Right lobe of liver (tissue), 6 donors: ENCODE data around the gene MYO9A. TPM values are rescaled to one million over a fixed set of nuclear protein-coding genes. Genes with fewer than 3 reads are reported as not detected.
"Not testable (repeated sequence)": the region's sequence is repeated elsewhere in the genome, so short reads cannot be mapped to it uniquely, and the experiment has no call there.

ENCODE experiments used
- ATAC-seq, 4 donors: fragments of 200-7000 bp; cut with Tn5 transposase; one replicate each; pipeline ENCODE4 v1.9.1; 2020; ENCODE audit warnings: mild to moderate bottlenecking in 4 of 4, moderate library complexity in 4 of 4
- DNase-seq, 3 donors: peaks; one replicate each; pipeline ENCODE4 v3.0.0-alpha.2; 2020
- H3K27ac ChIP-seq, 3 donors: fragments of 200-600 bp; one replicate each; pipeline ENCODE4 v1.8.0; 2022
- H3K27me3 ChIP-seq, 2 donors: fragments of 200-600 bp; one replicate each; pipeline ENCODE4 v1.8.0; 2022
- H3K36me3 ChIP-seq, 4 donors: fragments of 200-600 bp; sonication (generic) in 1 of 4; one replicate each; pipeline versions ENCODE4 v1.5.1 to v1.8.0; 2017 to 2022; ENCODE audit warnings: control low read depth in 1 of 4
- H3K4me1 ChIP-seq, 4 donors: fragments of 200-600 bp; sonication (generic) in 1 of 4; one replicate each; pipeline versions ENCODE4 v1.5.1 to v1.8.0; 2017 to 2022; ENCODE audit warnings: control low read depth in 1 of 4
- H3K4me3 ChIP-seq, 3 donors: fragments of 200-600 bp; one replicate each; pipeline ENCODE4 v1.8.0; 2022
- H3K9me3 ChIP-seq, 4 donors: fragments of 200-600 bp; sonication (generic) in 1 of 4; one replicate each; pipeline versions ENCODE4 v1.5.1 to v1.8.0; 2017 to 2022; ENCODE audit warnings: control low read depth in 1 of 4
- POLR2A ChIP-seq: fragments of 450-650 bp; IDR thresholded peaks from one replicate; pipeline ENCODE4 v1.6.1; 2017; ENCODE audit warnings: antibody characterized with exemption, mild to moderate bottlenecking
- WGBS: methylation state at CpG from one replicate; pipeline ENCODE4 v1.1.6; 2018; ENCODE audit warnings: low coverage, low lambda C conversion rate; ENCODE audit not compliant: insufficient coverage; ENCODE audit errors: missing lambda C conversion rate; 5-methylcytosine and 5-hydroxymethylcytosine counted together
- intact Hi-C, 2 donors: fragments of 100-400 bp; cut with DNase I; formaldehyde crosslinking; loops; one replicate each; pipeline versions ENCODE4 v1.11.2 to v1.14.1; 2022
- total RNA-seq, 6 experiments: library from RNA; depleted of rRNA in 2 of 6; stranded (reverse); fragments of >200 nt in 2 of 6; fragmentation: NEBNext Ultra II Directional in 3 of 6; extraction: Animal tissue kit (Norgen Biotek cat#: 25700) in 3 of 6; gene quantifications; one replicate each; pipeline versions ENCODE4 v1.1.0 to v1.2.4, GENCODE V29; 2016 to 2023
- TF ChIP-seq, protein P1 (sequence below), 4 donors: fragments of 200-600 bp in 3 of 4; fragments of 450-650 bp in 1 of 4; IDR thresholded peaks; one replicate each; pipeline versions ENCODE4 v1.5.1 to v1.8.0; 2016 to 2022; ENCODE audit warnings: antibody characterized with exemption in 4 of 4, mild to moderate bottlenecking in 2 of 4
- donor health status: DM: no; HTN: yes; CAD: no.
- donor health status: DM: no; HTN: no; CAD: no.
- donor health status: DM: no; HTN: no; CAD: no.
- donor health status: DM: no; HTN: yes; CAD: no.
- donor health status: DM: no; HTN: yes; CAD: no.

MYO9A gene
- total RNA-seq, 6 experiments from 2014 or later: 5.6 to 10.4 (median 8.5) TPM

DNA sequence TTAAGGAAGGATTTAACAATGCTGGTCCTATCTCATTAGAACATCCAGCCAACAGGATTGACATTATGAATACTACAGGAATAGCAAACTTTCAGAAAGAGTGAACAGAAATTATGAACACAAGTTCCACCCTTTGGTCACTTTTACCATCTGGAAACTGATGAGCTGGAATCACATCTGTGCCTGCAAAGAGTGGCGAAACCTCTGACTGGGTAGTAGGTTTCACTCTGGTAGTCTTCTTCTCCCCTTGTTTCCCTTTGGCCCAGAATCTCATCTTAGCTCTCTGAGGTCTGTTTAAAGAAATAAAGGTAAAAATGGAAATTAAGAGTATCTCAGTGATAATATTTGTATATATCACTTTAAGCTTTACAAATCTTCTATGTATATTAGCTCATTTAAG lies 234.5 kb downstream of the MYO9A start:
- Histone ChIP-seq H3K4me3 (no peak overlapping the region), H3K4me1 (no peaks in the 10 kb centered on the region), H3K9me3 (no peaks in the 10 kb centered on the region), H3K36me3 (peaks cover 0 to 14% (median 0%) of the 10 kb centered on the region in 4 donors), H3K27me3 (no peaks in the 10 kb centered on the region), H3K27ac (no peak overlapping the region)
- intact Hi-C loops: no loop called here
- WGBS: 92% methylated on average over 1 of the region's 1 CpG
- DNase-seq: no peak
- TF ChIP-seq POLR2A: no peak
- TF ChIP-seq, protein P1, sequence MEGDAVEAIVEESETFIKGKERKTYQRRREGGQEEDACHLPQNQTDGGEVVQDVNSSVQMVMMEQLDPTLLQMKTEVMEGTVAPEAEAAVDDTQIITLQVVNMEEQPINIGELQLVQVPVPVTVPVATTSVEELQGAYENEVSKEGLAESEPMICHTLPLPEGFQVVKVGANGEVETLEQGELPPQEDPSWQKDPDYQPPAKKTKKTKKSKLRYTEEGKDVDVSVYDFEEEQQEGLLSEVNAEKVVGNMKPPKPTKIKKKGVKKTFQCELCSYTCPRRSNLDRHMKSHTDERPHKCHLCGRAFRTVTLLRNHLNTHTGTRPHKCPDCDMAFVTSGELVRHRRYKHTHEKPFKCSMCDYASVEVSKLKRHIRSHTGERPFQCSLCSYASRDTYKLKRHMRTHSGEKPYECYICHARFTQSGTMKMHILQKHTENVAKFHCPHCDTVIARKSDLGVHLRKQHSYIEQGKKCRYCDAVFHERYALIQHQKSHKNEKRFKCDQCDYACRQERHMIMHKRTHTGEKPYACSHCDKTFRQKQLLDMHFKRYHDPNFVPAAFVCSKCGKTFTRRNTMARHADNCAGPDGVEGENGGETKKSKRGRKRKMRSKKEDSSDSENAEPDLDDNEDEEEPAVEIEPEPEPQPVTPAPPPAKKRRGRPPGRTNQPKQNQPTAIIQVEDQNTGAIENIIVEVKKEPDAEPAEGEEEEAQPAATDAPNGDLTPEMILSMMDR (IDR thresholded peaks at IDR 0.05): no peak
- no peak for ATAC-seq

DNA sequence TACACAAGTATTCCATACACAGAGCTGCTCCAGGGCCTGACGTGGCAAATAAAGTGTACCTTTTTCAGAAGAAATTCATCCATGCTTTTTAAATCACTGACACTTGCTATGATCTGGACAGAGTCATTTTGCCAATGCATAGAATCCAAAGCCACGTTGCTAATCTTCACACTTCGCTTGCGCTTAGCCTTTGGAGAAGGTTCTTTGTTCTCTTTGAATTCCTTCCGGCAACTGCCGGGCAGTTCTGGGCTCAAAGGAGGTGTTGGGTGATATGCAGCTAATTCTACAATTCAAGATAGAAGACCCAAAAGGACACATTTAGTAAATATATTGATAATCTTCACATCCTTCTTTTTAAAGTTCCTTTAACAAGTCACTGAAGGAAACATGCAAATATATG lies 237.7 kb downstream of the MYO9A start:
- no peaks in the 10 kb centered on the region for H3K4me1 ChIP-seq
- intact Hi-C loops: no loop called here
- H3K9me3 ChIP-seq: no peaks in the 10 kb centered on the region
- DNase-seq: no peak
- H3K27me3 ChIP-seq: no peaks in the 10 kb centered on the region
- H3K4me3 ChIP-seq: no peak overlapping the region
- WGBS: 93% methylated on average over 6 of the region's 6 CpGs
- no peak for ATAC-seq
- H3K36me3 ChIP-seq: peaks cover 0 to 10% (median 0%) of the 10 kb centered on the region in 4 donors
- TF ChIP-seq POLR2A: no peak
- TF ChIP-seq, protein P1 (IDR thresholded peaks at IDR 0.05): no peak
- H3K27ac ChIP-seq: no peak overlapping the region

DNA sequence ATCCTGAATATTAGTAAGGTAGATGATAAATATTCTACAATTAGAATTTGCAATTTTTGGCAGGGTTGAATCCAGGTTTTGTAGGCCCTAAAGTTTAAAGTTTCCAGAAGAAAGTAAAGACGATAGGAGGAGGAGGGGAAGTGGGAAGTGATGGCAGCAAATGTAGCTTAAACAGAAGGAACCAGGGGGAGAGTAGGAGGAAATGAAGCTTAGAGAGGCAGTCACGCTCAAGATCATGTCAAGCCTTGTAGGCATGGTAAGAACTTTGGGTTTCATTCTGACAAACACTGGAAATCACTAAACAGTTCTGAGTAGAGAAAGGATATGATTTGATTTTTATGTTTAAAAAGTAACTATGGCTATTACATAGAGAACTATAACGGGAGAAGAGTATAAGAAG lies 243.7 kb downstream of the MYO9A start:
- intact Hi-C loops: no loop called here

DNA sequence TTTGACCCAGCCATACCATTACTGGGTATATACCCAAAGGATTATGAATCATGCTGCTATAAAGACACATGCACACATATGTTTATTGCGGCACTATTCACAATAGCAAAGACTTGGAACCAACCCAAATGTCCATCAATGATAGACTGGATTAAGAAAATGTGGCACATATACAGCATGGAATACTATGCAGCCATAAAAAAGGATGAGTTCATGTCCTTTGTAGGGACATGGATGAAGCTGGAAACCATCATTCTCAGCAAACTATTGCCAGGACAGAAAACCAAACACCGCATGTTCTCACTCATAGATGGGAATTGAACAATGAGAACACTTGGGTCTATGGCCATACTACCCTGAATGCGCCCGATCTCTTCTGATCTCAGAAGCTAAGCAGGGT lies 259.7 kb downstream of the MYO9A start:
- ATAC-seq, intact Hi-C loops, DNase-seq, H3K27me3 ChIP-seq, H3K4me3 ChIP-seq, H3K27ac ChIP-seq, H3K9me3 ChIP-seq, H3K36me3 ChIP-seq, H3K4me1 ChIP-seq: not testable (repeated sequence)
- 100% methylated on average over 2 of the region's 4 CpGs for WGBS

More for the DNA sequence above, 243.7 kb downstream of the MYO9A start:
- Histone ChIP-seq H3K9me3 (no peaks in the 10 kb centered on the region), H3K4me3 (no peak overlapping the region), H3K27me3 (no peaks in the 10 kb centered on the region), H3K4me1 (no peaks in the 10 kb centered on the region), H3K36me3 (peaks cover 0 to 1% (median 0%) of the 10 kb centered on the region in 4 donors), H3K27ac (no peak overlapping the region)
- no peak for ATAC-seq
- TF ChIP-seq, protein P1 (IDR thresholded peaks at IDR 0.05): no peak
- TF ChIP-seq POLR2A: no peak
- 85% methylated on average over 3 of the region's 3 CpGs for WGBS
- DNase-seq: no peak

DNA sequence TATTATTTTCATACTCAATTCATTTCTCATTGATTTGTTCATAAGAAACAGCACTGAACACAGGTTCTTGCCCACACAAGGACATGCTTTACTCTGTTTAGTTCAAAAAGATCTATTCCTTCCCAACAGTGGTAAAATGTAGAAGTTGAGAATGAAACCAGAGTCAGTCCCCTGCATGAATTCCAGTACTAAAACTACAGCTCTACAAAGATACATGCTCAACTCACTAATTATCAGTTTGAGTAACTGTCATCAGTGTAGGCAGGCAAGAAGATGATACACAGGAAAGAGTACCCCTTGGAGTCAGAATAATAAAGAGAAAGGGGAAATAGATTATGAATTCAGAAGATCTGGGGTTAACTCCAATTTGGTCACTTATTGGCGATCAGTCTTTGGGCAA lies 264.4 kb downstream of the MYO9A start:
- no peak for DNase-seq
- H3K9me3 ChIP-seq: no peaks in the 10 kb centered on the region
- H3K4me1 ChIP-seq: no peaks in the 10 kb centered on the region
- H3K36me3 ChIP-seq: peaks cover 0 to 3% (median 0%) of the 10 kb centered on the region in 4 donors
- no peak overlapping the region for H3K27ac ChIP-seq
- intact Hi-C loops: no loop called here
- no peak for ATAC-seq
- no peaks in the 10 kb centered on the region for H3K27me3 ChIP-seq
- TF ChIP-seq POLR2A: no peak
- TF ChIP-seq, protein P1 (IDR thresholded peaks at IDR 0.05): no peak
- WGBS: 80% methylated on average over 1 of the region's 1 CpG
- no peak overlapping the region for H3K4me3 ChIP-seq
